ENCODE results near the gene BCAS3. TPM values are rescaled to one million over a fixed set of nuclear protein-coding genes. Genes with fewer than 3 reads are reported as not detected.

BCAS3 gene
- total RNA-seq, 2 experiments from 2014 or later = 20.1 to 31.8 TPM

- H3K4me1 Mint-ChIP-seq (ENCODE audit: low read depth) = no peaks in the 10 kb centered on the region
- intact Hi-C loops (cut with DNase I, micrococcal nuclease) = no loop called here
- no peak for TF ChIP-seq CTCF (IDR thresholded peaks at IDR 0.05)
- H3K4me3 Mint-ChIP-seq = no peak overlapping the region
- ATAC-seq (ENCODE audit: poor library complexity) (no peak), DNase-seq (no peak)
- Histone ChIP-seq H3K36me3 (ENCODE audit: insufficient read depth, low read length) (no peaks in the 10 kb centered on the region), H3K27ac (ENCODE audit: low read depth in 1 of 2, low read length in 2 of 2) (no peak overlapping the region), H3K27me3 (ENCODE audit: control insufficient read depth in 1 of 2, insufficient read depth in 2 of 2, low read length in 2 of 2) (no peaks in the 10 kb centered on the region), H3K4me1 (ENCODE audit: insufficient read depth, low read length) (no peaks in the 10 kb centered on the region), H3K4me3 (ENCODE audit: low read length) (no peak overlapping the region), H3K9me3 (ENCODE audit: control insufficient read depth in 1 of 2, insufficient read depth in 1 of 2, low read length in 2 of 2) (no peaks in the 10 kb centered on the region)
- ChIA-PET CTCF (no interaction called here), POLR2A (no interaction called here)
- no peaks in the 10 kb centered on the region for H3K27me3 Mint-ChIP-seq
- no peaks in the 10 kb centered on the region for H3K9me3 Mint-ChIP-seq
- peaks cover 19% of the 10 kb centered on the region for H3K36me3 Mint-ChIP-seq (ENCODE audit: low read depth)
- no peak overlapping the region for H3K27ac Mint-ChIP-seq
Observed at GRCh38 chr17:61073131-61073530, 395.5 kb downstream of the BCAS3 start.

- no peaks in the 10 kb centered on the region for H3K4me1 Mint-ChIP-seq (ENCODE audit: low read depth)
Observed at GRCh38 chr17:61073799-61074513, 396.3 kb downstream of the BCAS3 start.

GRCh38 chr17:61075988-61076387 is 398.3 kb downstream of the BCAS3 start:
- intact Hi-C loops (cut with DNase I, micrococcal nuclease) = no loop called here
- no peaks in the 10 kb centered on the region for H3K9me3 Mint-ChIP-seq
- POLR2A ChIA-PET = interaction anchor here (0.8 kb wide), 1 partner anchor 8 kb away, joined by 3 read pairs; no protein-coding TSS in a partner anchor
- H3K27ac Mint-ChIP-seq = no peak overlapping the region
- H3K36me3 Mint-ChIP-seq (ENCODE audit: low read depth) = peaks cover 36% of the 10 kb centered on the region
- no peak for TF ChIP-seq CTCF (IDR thresholded peaks at IDR 0.05)
- Histone ChIP-seq H3K4me1 (ENCODE audit: insufficient read depth, low read length) (no peaks in the 10 kb centered on the region), H3K27ac (ENCODE audit: low read depth in 1 of 2, low read length in 2 of 2) (no peak overlapping the region), H3K27me3 (ENCODE audit: control insufficient read depth in 1 of 2, insufficient read depth in 2 of 2, low read length in 2 of 2) (no peaks in the 10 kb centered on the region), H3K9me3 (ENCODE audit: control insufficient read depth in 1 of 2, insufficient read depth in 1 of 2, low read length in 2 of 2) (no peaks in the 10 kb centered on the region), H3K4me3 (ENCODE audit: low read length) (no peak overlapping the region), H3K36me3 (ENCODE audit: insufficient read depth, low read length) (no peaks in the 10 kb centered on the region)
- CTCF ChIA-PET = no interaction called here
- no peaks in the 10 kb centered on the region for H3K4me1 Mint-ChIP-seq (ENCODE audit: low read depth)
- H3K27me3 Mint-ChIP-seq = no peaks in the 10 kb centered on the region
- ATAC-seq (ENCODE audit: poor library complexity) = no peak
- H3K4me3 Mint-ChIP-seq = no peak overlapping the region
- DNase-seq = no peak

More at GRCh38 chr17:61073799-61074513, 396.3 kb downstream of the BCAS3 start:
- POLR2A ChIA-PET = interaction anchor here (0.7 kb wide), 1 partner anchor 20 kb away, joined by 3 read pairs; no protein-coding TSS in a partner anchor
- Mint-ChIP-seq H3K4me3 (no peak overlapping the region), H3K27ac (no peak overlapping the region), H3K27me3 (no peaks in the 10 kb centered on the region), H3K36me3 (ENCODE audit: low read depth) (peaks cover 24% of the 10 kb centered on the region), H3K9me3 (no peaks in the 10 kb centered on the region)
- DNase-seq = no peak
- H3K27ac ChIP-seq (ENCODE audit: low read depth in 1 of 2, low read length in 2 of 2) = no peak overlapping the region
- H3K9me3 ChIP-seq (ENCODE audit: control insufficient read depth in 1 of 2, insufficient read depth in 1 of 2, low read length in 2 of 2) = no peaks in the 10 kb centered on the region
- H3K36me3 ChIP-seq (ENCODE audit: insufficient read depth, low read length) = no peaks in the 10 kb centered on the region
- H3K4me1 ChIP-seq (ENCODE audit: insufficient read depth, low read length) = no peaks in the 10 kb centered on the region
- no peak for TF ChIP-seq CTCF (IDR thresholded peaks at IDR 0.05)
- no peaks in the 10 kb centered on the region for H3K27me3 ChIP-seq (ENCODE audit: control insufficient read depth in 1 of 2, insufficient read depth in 2 of 2, low read length in 2 of 2)
- intact Hi-C loops (cut with DNase I, micrococcal nuclease) = no loop called here
- no peak overlapping the region for H3K4me3 ChIP-seq (ENCODE audit: low read length)
- CTCF ChIA-PET = interaction anchor here (0.6 to 0.7 kb wide), 2 partner anchors 1140 to 1906 kb away, joined by 3 read pairs; no protein-coding TSS in a partner anchor
- no peak for ATAC-seq (ENCODE audit: poor library complexity)
